NCI-H2196 treated with DMSO at 0.1 percent for 48 hours (cell line): Measurements from ENCODE around the gene DOK6.

ENCODE experiments used
- DNase-seq: peaks from one replicate; lab custom pipeline; 2025; ENCODE audit not compliant: unreplicated experiment; lab: John Stamatoyannopoulos, UW

DOK6 gene

DNA sequence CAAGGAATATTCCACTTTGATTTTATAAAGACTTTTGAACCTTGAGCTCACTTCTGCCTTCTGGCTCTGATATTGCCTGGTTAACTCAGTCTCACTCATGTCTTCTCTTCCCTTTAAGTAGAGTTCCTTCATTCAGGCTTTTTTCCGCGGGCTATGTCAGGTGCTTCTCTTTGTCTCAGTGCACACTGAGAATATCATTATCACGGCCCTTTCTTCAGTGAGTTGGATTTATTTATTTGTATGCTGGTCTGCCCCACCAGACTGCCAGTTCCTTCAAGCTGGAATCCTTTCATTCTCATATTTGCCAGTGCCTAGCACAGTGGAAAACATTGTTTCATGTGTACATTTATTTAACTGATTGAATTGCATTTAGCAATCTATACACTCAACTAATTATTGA is 136.5 kb downstream of the DOK6 start:
- DNase-seq = no peak

- DNase-seq = no peak
Observed at GRCh38 chr18:69538849-69539248, 138.2 kb downstream of the DOK6 start.

DNA sequence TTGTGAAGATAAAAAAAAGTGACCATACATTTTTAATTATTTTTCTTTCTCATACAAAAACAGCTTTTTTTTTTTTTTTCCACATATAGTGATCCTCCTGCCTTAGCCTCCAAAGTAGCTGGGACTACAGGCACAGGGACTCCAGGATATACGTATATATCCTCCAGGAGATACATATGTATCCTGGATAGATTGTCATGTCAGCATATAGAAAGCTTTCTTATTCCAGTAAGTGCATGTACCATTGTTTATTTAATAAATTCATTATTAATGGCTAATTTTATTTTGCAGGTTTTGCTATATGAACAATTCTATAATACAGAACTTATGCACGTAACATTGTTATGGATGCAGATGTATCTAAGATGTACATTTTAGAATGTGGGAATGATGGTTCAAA is 138.7 kb downstream of the DOK6 start:
- DNase-seq = no peak

DNA sequence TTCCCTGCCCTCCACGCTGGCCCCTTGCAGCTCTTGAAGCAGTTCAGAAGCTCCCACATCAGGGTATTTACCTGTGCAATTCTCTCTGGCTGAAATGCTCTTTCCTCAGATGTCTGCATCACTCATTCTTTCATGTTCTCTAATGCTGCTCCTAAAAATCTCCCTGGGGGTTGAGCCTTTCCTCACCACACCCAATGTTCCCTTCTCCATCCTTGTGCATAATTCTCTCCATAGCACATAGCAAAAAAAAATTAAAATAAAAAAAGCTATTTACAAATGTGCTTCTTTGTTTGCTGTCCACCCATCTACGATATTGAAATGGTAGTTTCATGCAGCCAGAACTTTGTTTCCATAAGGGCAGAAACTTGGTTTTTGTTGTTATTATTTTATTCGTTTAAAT is 155.5 kb downstream of the DOK6 start:
- DNase-seq = no peak

- no peak for DNase-seq
Observed at GRCh38 chr18:69557282-69557681, 156.6 kb downstream of the DOK6 start.

- DNase-seq = no peak
Observed at GRCh38 chr18:69558052-69558451, 157.4 kb downstream of the DOK6 start.

- no peak for DNase-seq
Observed at GRCh38 chr18:69559604-69560003, 158.9 kb downstream of the DOK6 start.

GRCh38 chr18:69564602-69565001 is 163.9 kb downstream of the DOK6 start:
- no peak for DNase-seq

DNA sequence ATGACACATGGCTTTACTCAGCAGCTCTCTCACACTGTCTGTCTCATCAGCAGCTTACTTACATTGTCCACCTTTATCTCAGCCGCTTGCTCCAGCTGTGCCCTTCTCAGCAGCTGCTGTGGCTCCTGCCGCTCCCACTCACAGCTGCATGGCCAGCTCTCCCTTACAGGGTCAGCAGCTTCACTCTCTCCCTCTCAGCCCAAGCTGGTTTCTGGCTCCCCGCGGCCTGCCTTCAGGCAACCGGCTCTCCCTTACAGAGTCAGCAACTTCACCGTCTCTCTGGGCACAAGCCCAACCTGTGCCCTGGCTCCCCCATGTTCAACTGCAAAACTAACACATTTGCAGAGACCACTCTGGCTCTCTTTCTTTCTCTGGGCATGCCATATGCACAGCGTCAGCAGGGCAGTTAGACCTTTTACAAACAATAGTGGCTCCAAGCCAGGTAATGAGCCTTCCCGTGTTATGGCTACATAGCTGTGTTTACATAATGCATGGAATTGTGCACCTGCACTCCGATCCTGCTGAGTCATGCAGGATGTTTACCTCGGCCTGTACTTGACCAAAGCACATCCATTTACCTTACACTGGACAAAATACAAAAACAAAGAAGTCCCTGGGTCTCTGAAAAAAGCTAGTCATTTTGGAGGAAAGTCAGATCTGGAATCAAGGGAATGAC is 167.3 kb downstream of the DOK6 start:
- DNase-seq = no peak

DNA sequence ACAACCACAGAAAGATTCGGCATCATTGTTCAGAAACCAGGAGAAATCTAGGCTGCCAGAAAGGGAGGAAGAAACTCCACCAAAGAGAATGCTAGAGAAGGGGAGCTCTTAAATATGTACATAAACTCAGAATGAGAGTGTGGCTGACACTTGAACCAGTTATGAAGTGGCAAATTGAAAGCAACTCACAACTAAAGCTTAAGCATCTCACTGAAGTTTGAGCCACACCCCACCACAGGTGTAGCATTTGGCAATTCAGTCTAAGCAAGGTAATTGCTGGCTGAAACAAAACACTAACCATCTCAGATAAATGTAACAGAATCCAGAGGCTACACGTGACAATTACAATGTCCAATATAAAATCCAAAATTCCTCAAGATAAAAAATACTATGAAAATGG is 168.4 kb downstream of the DOK6 start:
- no peak for DNase-seq

DNA sequence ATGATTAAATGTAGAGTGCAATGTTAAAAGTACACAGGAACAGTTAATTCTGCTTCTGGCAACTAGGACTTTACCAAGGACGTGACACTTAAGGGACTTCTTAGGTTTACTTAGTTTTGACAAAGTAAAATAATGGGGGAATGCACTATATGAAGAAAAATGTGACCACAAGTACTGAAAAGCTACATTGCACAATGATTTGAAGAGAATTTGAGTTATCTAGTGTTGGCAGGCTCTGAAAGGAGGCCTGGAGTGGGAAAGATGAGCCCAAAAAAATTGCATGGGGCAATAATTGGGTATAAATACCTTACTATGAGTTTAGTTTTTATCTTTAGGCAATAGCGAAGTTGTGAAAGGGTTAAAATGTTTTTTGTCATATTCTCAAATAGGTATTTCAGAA is 173.7 kb downstream of the DOK6 start:
- no peak for DNase-seq

DNA sequence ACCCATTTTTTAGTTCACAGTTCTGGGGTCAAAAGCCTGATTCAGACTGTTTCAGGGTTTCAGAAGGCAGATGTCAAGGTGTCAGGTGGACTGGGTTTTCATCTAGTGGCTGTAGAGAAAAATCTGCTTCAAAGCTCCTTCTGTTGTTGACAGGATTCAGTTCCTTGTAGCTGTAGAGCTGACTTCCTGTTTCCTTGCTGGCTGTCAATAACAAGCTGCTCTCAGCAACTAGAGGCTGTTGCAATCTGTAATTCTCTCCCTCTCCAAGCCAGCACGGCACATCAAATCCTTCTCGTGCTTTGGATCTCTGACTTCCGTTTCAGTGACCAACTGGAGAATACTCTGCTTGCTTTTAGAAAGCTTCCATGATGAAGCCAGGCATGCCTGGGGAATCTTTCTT is 179.4 kb downstream of the DOK6 start:
- no peak for DNase-seq

DNA sequence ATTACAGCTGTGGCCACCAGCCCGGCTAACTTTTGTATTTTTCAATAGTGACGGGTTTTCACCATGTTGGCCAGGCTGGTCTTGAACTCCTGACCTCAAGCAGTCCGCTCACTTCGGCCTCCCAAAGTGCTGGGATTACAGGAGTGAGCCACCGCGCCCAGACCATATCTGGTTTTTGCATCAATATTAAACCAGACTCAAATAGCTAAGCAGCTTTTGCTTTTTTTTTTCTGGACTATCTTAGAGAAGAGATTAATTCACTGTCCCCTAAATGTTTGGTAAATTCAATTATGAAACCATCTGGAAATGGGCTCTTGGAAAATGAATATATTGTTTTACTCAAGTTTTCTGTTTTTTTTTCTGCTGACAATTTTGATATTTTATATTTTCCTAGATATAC is 183.7 kb downstream of the DOK6 start:
- DNase-seq = no peak

DNA sequence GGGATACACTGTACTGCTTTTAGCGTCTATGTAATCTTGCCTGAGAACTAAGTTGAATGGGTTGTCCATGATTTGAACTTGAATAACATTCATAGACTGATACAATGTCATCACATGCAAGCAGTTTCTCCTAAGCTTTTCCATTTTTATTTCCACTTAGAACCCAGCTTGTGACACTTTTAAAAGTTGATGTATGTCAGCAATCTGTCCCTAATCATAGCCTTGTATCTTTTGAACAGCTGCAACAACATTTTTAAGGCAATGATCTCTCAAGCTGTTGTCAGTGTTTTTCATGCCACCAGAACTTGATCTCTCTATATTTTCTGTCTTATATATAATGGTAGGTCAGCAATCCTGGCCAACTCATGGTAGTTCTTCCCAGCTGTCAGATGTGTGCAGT is 185.0 kb downstream of the DOK6 start:
- DNase-seq = no peak

GRCh38 chr18:69586537-69586936 is 185.8 kb downstream of the DOK6 start:
- no peak for DNase-seq

GRCh38 chr18:69588301-69588700 is 187.6 kb downstream of the DOK6 start:
- no peak for DNase-seq

GRCh38 chr18:69590150-69590549 is 189.5 kb downstream of the DOK6 start:
- no peak for DNase-seq

GRCh38 chr18:69596345-69596744 is 195.7 kb downstream of the DOK6 start:
- DNase-seq = no peak

GRCh38 chr18:69597561-69597960 is 196.9 kb downstream of the DOK6 start:
- DNase-seq = no peak

GRCh38 chr18:69599377-69599776 is 198.7 kb downstream of the DOK6 start:
- no peak for DNase-seq

DNA sequence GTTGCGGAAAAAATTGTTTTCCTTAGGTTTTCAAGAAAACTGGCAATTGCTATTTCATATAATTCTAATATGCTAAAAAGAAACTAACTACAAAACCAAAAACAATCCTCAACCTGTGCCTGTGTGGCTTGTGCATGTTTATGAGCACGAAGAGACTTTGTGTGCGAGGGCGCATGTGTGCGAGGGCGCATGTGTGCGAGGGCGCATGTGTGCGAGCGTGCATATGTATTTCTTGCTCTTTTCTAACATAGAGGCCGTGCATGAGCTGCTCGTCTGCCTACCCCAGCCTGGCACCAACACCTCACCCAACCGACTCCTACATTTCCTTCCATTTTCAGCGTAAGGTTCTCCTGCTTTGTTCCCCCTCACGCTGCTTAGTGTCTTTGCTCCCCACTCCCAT is 211.6 kb downstream of the DOK6 start:
- no peak for DNase-seq

- DNase-seq = no peak
Observed at GRCh38 chr18:69616114-69616513, 215.4 kb downstream of the DOK6 start.

DNA sequence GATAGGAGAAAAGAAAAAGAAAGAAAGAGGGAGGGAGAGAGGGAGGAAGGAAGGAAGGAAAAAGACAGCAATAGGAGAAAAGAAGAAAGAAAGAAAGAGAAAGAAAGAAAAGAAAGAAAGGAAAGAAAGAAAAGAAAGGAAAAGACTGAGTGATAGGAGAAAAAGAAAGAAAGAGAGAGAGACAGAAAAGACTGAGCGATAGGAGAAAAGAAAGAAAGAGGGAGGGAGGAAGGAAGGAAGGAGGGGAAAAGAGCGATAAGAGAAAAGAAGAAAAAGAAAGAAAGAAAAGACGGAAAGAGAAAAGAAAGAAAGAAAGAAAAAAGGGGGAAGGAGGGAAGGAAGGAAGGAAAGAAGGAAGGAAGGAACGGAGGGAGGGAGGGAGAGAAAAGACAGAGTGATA is 216.7 kb downstream of the DOK6 start:
- DNase-seq = no peak

DNA sequence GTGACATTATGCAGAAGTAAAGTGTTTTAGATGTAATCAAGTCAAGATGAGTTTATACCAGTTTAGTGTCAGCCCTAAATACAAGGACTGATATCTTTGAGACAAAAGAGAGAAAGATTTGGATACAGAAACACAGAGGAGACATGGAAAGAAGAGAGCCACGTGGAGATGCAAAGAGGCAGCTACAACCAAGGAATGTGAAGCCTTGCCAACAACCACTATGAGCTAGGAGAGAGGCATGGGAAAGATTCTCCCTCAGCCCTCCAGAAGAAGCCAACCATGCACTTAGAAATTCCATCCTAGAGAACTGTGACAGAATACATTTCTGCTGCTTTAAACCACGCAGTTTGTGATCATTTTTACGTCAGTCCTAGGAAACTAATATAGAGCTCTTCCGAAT is 217.2 kb downstream of the DOK6 start:
- DNase-seq = no peak
